IPS-NIHi7 (cell line): ENCODE data around the gene MICALL1.
"Not testable (repeated sequence)": the region's sequence is repeated elsewhere in the genome, so short reads cannot be mapped to it uniquely, and the experiment has no call there.

Experiments
- DNase-seq: peaks from one replicate; pipeline ENCODE4 v3.0.0; 2012; ENCODE audit warnings: mixed read lengths; ENCODE audit errors: extremely low spot score

The MICALL1 gene

GRCh38 chr22:37954686-37955085 is 48.6 kb downstream of the MICALL1 start:
- no peak for DNase-seq

- DNase-seq, result not testable (repeated sequence)
Observed at GRCh38 chr22:37955825-37956397, 49.8 kb downstream of the MICALL1 start.

GRCh38 chr22:37957232-37957631 is 51.1 kb downstream of the MICALL1 start:
- DNase-seq, result no peak

DNA sequence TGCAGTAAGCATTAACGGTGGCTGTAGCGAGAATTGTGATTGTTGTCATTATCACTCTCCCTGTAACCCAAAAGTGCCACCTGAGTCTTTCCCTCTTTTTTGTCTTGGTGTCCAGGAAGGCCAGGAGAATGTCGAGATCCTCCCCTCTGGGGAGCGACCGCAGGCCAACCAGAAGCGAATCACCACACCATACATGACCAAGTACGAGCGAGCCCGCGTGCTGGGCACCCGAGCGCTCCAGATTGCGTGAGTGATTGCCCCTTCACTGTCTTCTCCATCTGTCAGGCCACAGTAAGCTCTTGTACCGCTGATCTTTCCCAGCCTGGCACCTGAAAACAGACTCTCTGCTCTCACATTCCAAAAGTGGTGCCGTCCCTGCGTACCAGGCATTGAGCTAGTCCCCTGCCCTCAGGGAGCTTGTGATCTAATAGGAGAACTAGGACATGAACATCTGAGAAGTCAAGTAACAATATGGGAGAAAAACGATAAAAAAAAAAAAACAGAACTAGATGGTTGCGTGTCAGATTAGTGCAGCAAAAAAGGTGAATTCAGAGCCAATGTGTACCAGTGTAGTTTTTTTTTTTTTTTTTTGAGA is 53.2 kb downstream of the MICALL1 start:
- no peak for DNase-seq

DNA sequence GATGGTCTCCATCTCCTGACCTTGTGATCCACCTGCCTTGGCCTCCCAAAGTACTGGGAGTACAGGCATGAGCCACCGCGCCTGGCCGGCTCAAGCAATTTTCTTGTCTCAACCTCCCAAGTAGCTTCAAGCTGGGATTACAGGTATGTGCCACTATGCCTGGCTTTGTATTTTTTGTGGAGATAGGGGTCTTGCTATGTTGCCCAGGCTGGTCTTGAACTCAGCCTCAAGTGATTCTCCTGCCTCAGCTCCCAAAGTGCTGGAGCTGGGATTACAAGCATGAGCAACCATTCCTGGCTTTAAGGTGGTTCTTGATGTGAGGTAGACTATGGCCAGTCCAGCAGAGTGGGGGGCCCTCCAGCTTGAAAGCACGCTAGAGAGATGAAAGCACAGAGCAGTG is 55.0 kb downstream of the MICALL1 start:
- no peak for DNase-seq

GRCh38 chr22:37965940-37966664 is 60.0 kb downstream of the MICALL1 start:
- no peak for DNase-seq

- DNase-seq, result no peak
Observed at GRCh38 chr22:37967147-37967546, 61.0 kb downstream of the MICALL1 start.

DNA sequence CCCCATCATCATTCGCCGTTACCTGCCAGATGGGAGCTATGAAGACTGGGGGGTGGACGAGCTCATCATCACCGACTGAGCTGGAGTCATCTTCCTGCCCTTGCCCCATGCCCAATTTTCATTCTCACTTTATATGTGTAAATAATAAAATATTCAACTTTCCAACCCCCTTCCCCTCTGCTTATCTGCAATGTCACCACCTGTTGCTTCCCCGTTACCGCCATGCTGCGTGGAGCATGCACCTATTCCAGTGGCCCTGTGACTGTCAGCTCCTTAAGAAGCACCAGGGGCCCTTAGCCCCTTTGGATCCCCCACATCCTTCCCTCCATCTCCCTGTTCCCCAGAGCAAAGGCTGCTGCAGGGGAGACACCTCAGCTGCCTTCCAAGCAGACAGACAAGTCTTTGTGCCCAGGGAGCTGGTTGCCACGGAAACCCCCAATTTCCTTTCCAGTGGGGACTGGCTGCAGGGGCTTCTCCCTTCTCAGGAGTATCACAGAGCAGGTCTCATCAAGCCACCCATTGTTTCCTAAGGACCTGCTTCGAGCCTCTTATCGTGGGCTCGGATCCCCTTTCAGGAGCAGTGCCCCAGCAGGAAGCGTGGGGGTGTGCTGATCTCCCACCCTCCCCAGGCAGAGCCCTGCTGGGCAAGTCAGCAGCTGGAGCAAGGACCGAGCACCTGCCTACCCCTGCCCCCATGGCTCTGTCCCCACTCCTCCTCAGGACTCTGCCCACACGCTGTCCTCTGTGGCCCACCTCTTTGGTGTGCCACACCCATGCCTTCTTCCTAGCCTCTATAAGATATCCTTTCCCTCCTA is 61.7 kb downstream of the MICALL1 start:
- no peak for DNase-seq

GRCh38 chr22:37968452-37969251 is 62.6 kb downstream of the MICALL1 start:
- no peak for DNase-seq

- DNase-seq, result no peak
Observed at GRCh38 chr22:37970864-37971263, 64.8 kb downstream of the MICALL1 start.

DNA sequence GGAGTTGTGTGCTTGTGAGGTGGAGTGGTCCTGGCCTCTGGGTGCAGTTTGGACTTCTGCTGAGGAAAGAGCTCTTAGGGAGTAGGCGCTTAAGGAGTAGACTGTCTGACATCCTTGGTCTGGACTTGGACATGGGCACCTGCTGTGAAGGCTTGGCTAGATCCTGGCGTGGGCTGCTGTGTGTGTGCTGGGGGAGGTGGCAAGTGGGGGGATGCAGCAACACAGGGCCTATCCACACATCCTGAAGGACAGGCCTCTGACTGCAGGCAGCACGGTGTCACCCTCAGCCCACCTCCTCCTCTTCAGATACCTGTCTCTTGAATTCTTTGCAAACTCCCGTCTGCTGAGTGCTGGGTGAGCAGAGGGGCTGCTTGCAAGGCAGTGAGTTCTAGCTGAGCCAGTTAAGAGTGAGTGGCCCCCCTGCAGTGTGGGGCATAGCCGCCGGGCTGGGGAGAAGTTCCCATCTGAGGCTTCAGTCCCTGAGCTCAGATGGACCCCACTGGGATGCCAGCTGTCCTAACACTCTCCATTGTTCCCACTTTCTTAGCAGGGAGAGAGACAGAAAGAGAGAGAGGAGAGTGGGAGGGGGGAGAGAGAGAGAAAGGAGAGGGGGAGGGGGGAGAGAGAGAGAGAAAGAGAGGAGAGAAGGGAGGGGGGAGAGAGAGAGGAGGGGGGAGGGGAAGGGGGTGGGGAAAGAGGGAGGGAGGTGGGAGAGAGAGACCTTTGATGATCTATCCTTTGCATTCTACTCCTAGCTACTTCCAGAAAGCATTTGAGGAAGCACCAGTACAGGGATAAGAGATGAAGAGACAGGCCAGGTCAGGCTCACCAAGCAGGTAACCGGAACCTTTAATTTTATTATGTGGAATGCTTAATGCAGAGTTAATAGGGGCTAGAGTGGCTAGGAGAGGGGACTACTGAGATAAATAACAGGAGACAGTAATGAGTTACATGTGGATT is 65.7 kb downstream of the MICALL1 start:
- DNase-seq, result peak; percentile 58

GRCh38 chr22:37972527-37972926 is 66.4 kb downstream of the MICALL1 start:
- DNase-seq, result no peak

- no peak for DNase-seq
Observed at GRCh38 chr22:37973271-37974170, 67.4 kb downstream of the MICALL1 start.

DNA sequence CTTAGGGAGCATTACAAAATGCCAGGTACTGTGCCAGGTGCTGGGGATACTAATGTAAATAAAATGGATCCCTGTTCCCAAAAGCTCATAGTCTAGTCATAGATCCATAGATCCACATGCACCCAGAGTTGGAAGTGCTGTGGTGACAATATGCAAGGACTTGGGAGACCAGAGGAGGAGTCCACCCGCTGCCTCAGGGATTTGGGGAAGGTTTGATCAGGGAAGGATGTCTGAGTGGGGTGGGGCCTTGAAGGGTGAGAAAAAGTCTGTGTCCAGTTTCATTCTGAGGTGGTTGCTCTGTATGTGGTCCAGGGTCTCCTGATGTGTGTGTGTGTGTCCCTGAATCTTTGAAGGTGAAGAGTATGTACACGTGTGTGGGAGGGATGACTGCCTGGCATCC is 69.1 kb downstream of the MICALL1 start:
- no peak for DNase-seq

DNA sequence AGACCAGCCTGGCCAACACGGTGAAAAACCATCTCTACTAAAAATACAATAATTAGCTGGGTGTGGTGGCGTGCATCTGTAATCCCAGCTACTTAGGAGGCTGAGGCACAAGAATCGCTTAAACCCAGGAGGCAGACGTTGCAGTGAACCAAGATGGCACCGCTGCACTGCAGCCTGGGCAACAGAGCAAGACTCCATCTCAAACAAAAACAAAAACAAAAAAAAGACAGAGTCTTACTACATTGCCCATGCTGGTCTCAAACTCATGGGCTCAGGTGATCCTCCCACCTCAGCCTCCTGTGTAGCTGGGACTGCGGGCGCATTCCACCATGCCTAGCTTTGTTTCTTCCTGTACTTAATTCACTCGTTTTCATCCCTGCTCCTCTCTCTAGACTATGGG is 69.9 kb downstream of the MICALL1 start:
- DNase-seq, result not testable (repeated sequence)

- DNase-seq, result no peak
Observed at GRCh38 chr22:37976547-37976946, 70.5 kb downstream of the MICALL1 start.

GRCh38 chr22:37979782-37980181 is 73.7 kb downstream of the MICALL1 start:
- no peak for DNase-seq

DNA sequence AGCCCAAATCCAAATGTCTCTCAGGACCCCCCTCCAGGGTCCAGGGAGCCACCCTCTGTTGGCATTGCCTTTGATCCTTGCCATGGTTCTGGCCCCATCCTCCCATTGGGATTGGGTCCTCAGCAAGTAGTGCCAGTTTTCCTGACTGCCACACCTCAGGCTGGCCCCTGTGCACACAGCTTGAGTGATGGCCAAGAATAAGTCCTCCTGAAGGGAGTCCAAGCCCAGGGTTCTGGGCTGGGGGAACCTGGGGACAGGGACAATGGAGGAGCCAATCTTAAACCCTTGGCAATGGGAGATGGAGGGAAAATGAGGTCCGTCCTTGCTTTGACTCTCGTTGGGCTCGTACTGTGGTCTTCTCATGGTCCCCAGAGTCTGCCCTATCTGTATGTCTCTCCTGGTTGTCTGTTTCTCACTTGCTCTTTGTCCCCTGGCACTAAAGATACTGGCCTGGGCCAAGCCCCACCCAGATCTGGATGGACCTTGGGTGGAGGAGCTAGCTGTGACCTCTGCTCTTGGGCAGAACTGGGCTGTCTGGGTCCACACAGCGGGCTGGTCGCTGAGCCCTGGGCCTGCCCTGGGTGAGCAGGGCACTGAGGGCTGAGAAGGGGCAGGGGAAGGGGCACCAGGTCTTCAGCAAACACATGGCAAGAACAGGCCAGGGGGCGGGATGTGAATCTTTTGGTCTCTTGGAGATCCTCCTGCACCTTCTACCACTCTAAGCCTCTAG is 75.3 kb downstream of the MICALL1 start:
- no peak for DNase-seq
